Retinal pigment epithelial cell (primary cell): ENCODE data around the gene ANXA4.
A peak's percentile ranks its signal among the peaks of the same experiment; 100 is the strongest.

Experiments used
- DNase-seq: peaks from one replicate; pipeline ENCODE4 v3.0.0-alpha.2; 2010; ENCODE audit warnings: low read depth
- H3K4me3 ChIP-seq: 2 replicates; pipeline ENCODE4 v1.5.1; 2011; ENCODE audit warnings: mild to moderate bottlenecking, low read length, control low read depth, moderate library complexity
- TF ChIP-seq, protein P1 (sequence below): conservative IDR thresholded peaks from 2 replicates; pipeline ENCODE4 v1.5.1; 2011; ENCODE audit warnings: low read depth, low read length, control low read depth, inconsistent platforms

The ANXA4 gene

DNA sequence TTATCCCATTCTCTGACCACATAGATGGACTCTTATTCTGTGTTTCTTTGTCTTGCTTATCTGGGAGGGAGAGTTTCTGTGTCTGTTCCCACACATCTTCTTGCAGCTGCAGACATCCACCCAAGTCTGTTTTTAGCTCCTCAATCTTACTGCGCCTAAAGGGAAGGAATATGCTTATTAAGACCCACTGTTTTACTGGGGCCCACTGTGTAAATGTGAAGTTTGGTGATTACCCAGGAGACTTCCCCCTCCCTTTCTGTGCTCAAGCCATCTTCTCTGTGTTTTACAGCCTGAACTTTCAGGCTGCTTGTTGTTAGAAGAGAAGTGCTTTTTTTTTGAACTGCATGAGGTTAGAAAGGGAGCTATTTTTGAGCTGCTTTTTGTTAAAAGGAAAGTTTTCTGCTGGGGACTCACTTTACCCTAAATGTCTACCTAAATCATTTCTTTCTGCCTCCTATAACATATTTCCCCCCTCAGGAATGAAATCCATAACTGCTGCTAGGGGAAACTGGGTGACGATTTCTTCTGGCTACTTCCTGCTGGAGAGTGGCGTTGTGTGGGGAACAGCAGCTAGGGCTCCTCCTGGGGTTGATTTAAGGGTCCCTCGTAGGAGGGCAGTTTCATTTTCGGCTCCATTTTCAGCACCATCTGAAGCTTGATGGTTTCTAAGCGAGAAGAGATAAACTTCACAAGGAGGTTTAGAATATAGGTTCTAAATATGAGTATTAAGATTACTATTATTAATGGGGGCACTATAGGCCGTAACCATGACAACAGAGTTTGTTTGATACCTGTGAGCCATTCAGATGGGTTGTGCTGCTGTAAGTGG, 48.1 kb downstream of the ANXA4 start:
- TF ChIP-seq, protein P1, sequence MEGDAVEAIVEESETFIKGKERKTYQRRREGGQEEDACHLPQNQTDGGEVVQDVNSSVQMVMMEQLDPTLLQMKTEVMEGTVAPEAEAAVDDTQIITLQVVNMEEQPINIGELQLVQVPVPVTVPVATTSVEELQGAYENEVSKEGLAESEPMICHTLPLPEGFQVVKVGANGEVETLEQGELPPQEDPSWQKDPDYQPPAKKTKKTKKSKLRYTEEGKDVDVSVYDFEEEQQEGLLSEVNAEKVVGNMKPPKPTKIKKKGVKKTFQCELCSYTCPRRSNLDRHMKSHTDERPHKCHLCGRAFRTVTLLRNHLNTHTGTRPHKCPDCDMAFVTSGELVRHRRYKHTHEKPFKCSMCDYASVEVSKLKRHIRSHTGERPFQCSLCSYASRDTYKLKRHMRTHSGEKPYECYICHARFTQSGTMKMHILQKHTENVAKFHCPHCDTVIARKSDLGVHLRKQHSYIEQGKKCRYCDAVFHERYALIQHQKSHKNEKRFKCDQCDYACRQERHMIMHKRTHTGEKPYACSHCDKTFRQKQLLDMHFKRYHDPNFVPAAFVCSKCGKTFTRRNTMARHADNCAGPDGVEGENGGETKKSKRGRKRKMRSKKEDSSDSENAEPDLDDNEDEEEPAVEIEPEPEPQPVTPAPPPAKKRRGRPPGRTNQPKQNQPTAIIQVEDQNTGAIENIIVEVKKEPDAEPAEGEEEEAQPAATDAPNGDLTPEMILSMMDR = no peak

DNA sequence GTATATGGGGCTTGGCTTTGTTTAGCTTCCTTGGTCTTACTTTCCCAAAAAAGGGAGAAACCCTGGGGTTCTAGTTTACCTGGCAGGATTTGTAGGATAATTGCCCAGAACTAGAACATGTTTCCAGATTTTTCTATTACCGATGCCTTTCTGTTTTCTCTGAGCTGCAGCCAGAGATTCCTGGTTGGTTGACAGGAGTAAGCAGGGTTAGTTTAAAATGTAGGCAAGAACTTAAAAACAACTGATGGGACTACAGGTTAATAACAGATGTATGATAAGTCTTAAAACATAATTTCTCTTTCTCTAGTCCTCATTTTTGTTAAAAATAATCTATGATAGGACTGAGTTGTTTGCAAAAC, 48.6 kb downstream of the ANXA4 start:
- TF ChIP-seq, protein P1 = no peak
- no peak for DNase-seq
- H3K4me3 ChIP-seq = no peak overlapping the region

More for the DNA sequence above, 48.1 kb downstream of the ANXA4 start:
- H3K4me3 ChIP-seq = no peak overlapping the region
- no peak for DNase-seq

DNA sequence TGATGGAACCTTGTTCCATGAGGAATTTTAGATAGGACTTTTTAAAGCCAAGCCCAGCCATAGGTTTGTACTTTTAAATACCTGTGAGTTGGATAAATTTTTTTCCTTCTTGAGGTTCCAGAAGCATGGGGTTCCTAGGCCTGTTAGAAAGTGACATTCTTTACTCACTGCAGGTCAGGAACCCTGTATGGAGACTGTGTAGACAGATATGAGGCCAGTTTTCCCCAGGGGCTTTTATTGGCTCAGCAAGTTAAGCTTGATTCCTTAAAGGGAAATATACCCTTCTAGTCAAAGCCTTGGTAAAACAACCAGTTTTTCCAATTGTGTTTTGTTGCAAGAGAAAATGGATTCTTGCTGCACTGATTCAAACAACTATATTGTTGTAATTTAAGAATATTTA, 49.1 kb downstream of the ANXA4 start:
- DNase-seq = no peak
- TF ChIP-seq, protein P1 = no peak
- no peak overlapping the region for H3K4me3 ChIP-seq

DNA sequence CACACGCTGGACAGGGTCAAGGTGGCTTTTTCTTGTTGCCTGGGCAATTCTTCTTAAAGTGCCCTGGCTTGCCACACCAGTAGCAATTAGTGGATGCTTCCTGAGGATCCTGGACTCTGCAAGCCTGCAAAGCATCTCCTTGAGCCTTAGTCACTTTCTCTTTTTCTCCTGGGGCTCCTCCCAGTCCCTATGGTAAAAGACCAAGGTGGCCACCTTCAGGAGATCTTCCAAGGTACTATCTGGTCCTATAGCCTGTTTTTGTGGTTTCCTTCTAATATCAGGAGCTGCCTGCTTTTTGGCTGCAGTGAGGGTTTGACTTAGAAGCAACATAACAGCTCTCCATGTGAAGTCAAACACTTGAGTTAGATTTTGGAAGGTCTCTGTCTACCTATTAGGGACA, 54.2 kb downstream of the ANXA4 start:
- H3K4me3 ChIP-seq = no peak overlapping the region
- DNase-seq = no peak
- TF ChIP-seq, protein P1 = no peak

DNA sequence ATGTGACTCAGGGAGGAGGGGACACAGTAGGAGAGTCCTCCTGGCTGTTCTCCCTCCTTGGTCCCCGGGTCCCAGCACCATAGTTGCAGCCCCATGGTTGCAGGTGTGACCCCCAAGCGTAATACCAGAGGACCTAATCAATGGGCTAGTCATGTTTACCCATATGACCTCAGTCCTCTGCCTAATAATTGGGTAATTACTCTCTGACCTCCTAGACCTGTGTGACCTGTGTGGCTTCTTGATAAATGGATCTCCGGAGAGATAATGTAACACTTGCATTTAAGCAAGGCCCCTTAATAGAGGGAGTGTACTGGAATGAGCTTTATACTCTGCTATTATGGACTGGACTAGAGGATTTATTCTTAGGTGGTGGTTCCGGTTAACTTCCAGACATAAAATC, 55.3 kb downstream of the ANXA4 start:
- DNase-seq = no peak
- TF ChIP-seq, protein P1 = no peak
- H3K4me3 ChIP-seq = no peak overlapping the region

DNA sequence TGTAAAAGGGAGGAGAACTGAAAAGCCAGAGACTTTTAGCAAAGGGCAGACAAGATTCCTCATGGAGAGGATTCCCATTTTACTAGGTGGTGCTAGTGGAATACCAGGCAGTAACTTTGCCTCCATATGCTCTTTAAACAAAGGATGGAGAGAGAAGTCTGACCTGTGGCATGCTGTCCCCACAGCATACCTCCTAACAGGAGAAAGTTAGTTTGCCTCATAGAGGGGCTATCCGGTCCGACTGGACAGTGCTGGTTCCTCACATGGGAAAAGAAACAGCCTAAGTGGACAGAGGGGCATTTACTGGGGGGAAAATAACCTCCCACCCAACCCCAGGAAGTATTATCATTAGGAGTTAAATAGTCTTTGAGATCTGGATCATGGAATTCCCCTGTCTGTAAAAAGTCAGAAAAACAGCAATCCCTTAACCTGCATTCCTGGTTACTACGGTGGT, 55.9 kb downstream of the ANXA4 start:
- no peak for DNase-seq
- TF ChIP-seq, protein P1 = no peak
- H3K4me3 ChIP-seq = peak overlapping the region; percentile 5

DNA sequence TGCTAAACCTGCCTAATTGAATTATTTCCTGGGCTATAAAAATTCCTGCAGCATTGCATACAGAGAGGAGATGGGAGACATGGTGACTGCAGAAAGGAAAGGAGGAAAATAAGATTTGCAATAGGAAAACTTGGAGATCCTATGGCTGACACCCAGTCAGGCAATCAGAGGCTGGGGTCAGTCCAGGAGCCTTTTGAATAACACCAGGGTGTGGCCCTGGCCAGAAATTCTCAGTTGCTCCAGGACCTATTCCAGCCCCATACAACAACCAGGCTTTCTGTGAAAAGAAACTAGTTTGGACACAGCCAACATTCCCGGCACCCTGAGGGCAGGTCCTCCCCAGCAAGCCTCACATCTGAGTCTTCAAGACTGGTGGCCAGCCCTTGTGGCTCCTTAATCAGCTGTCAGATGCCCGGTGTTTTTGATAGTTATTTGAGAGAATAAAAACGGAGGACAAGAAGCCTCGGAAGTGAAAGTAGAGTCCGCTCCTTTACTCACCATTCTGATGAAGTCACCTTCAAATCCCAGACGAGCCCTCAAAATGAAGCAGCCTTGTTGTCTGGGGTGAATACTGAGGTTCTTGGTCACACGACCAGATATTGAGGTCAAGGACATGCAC, 56.5 kb downstream of the ANXA4 start:
- no peak for DNase-seq
- peak overlapping the region; percentile 26 for H3K4me3 ChIP-seq
- TF ChIP-seq, protein P1 = no peak
